OCI-LY7 (cell line): Measurements from ENCODE around the gene P3H2. TPM values are rescaled to one million over a fixed set of nuclear protein-coding genes. Genes with fewer than 3 reads are reported as not detected.

Source experiments
- BruUV-seq: library from RNA; stranded (reverse); fragments of 400-500 nt; replicated peaks from 2 replicates; lab custom pipeline; 2021; lab: Mats Ljungman, UMichigan
- CTCF ChIA-PET: fragments of 300-600 bp; sonication (Branson Sonifier 250); formaldehyde crosslinking; loops from one replicate; lab custom pipeline; 2022; ENCODE audit warnings: antibody characterized with exemption; ENCODE audit not compliant: unreplicated experiment; lab: Charles Lee
- POLR2A ChIA-PET: fragments of 300-600 bp; sonication (Branson Sonifier 250); formaldehyde crosslinking; loops from one replicate; lab custom pipeline; 2022; ENCODE audit warnings: antibody characterized with exemption; lab: Charles Lee
- DNase-seq: peaks from one replicate; pipeline ENCODE4 v3.0.0-alpha.2; 2015; ENCODE audit warnings: low spot score
- H2AFZ ChIP-seq: fragments of 200-600 bp; sonication (generic), shearing (Covaris generic); 2 replicates; pipeline ENCODE4 v1.6.1; 2014; ENCODE audit warnings: mild to moderate bottlenecking, antibody characterized with exemption, low read length, moderate library complexity
- H3K27ac ChIP-seq: fragments of 200-600 bp; sonication (generic); 2 replicates; pipeline ENCODE4 v1.5.1; 2014; ENCODE audit warnings: mixed run types, low read depth, mild to moderate bottlenecking, moderate library complexity, low read length, inconsistent platforms; ENCODE audit not compliant: poor library complexity, severe bottlenecking
- H3K36me3 ChIP-seq: fragments of 200-600 bp; sonication (generic); 2 replicates; pipeline ENCODE4 v1.6.1; 2014; ENCODE audit warnings: mild to moderate bottlenecking, antibody characterized with exemption, low read length, moderate library complexity, mixed read lengths; ENCODE audit not compliant: insufficient read depth
- H3K4me1 ChIP-seq: fragments of 200-600 bp; sonication (generic); 2 replicates; pipeline ENCODE4 v1.5.1; 2014; ENCODE audit warnings: mild to moderate bottlenecking, low read length; ENCODE audit not compliant: insufficient read depth, poor library complexity, severe bottlenecking
- H3K4me2 ChIP-seq: fragments of 200-600 bp; sonication (generic); 2 replicates; pipeline ENCODE4 v1.6.1; 2014; ENCODE audit warnings: mild to moderate bottlenecking, low read length
- H3K4me3 ChIP-seq: fragments of 200-600 bp; sonication (generic); 2 replicates; pipeline ENCODE4 v1.5.1; 2014; ENCODE audit warnings: mild to moderate bottlenecking, low read depth, low read length; ENCODE audit not compliant: poor library complexity, severe bottlenecking
- H3K79me2 ChIP-seq: fragments of 200-600 bp; sonication (generic); 2 replicates; pipeline ENCODE4 v1.6.1; 2016; ENCODE audit warnings: low read depth, mild to moderate bottlenecking, low read length, moderate library complexity, mixed read lengths; ENCODE audit not compliant: insufficient read depth
- H3K9me2 ChIP-seq: fragments of 200-600 bp; sonication (generic); 2 replicates; pipeline ENCODE4 v1.6.1; 2016; ENCODE audit warnings: mild to moderate bottlenecking, low read length, mixed read lengths; ENCODE audit not compliant: insufficient read depth
- H3K9me3 ChIP-seq: fragments of 200-600 bp; sonication (generic); 2 replicates; pipeline ENCODE4 v1.6.1; 2014; ENCODE audit warnings: mild to moderate bottlenecking, mixed run types, low read length, mixed read lengths
- H4K20me1 ChIP-seq: fragments of 200-600 bp; sonication (generic); 2 replicates; pipeline ENCODE4 v1.6.1; 2014; ENCODE audit warnings: mild to moderate bottlenecking, antibody characterized with exemption, low read length, moderate library complexity, mixed read lengths; ENCODE audit not compliant: insufficient read depth
- CTCF ChIP-seq: fragments of 200-600 bp; sonication (generic); conservative IDR thresholded peaks from 2 replicates; pipeline ENCODE4 v1.5.1; 2014; ENCODE audit warnings: mild to moderate bottlenecking, antibody characterized with exemption, low read length, moderate library complexity, mixed read lengths
- EZH2phosphoT487 ChIP-seq: fragments of 200-600 bp; sonication (generic); IDR thresholded peaks from 2 replicates; pipeline ENCODE4 v1.6.1; 2018; ENCODE audit warnings: low read depth, borderline replicate concordance, mild to moderate bottlenecking, mixed run types, antibody characterized with exemption, low read length, moderate library complexity, mixed read lengths
- intact Hi-C: fragments of 100-400 bp; cut with micrococcal nuclease; formaldehyde crosslinking; loops from one replicate; pipeline ENCODE4 v1.10.0; 2022; ENCODE audit not compliant: unreplicated experiment
- total RNA-seq, 2 experiments: library from RNA; depleted of rRNA in 1 of 2; stranded (reverse); fragments of >200 nt in 1 of 2; shearing (Covaris generic) in 1 of 2; gene quantifications; 2 replicates each; pipeline ENCODE4 v1.2.3, GENCODE V29; 2014 to 2022

The P3H2 gene
- total RNA-seq, 2 experiments from 2014 or later, result not detected

DNA sequence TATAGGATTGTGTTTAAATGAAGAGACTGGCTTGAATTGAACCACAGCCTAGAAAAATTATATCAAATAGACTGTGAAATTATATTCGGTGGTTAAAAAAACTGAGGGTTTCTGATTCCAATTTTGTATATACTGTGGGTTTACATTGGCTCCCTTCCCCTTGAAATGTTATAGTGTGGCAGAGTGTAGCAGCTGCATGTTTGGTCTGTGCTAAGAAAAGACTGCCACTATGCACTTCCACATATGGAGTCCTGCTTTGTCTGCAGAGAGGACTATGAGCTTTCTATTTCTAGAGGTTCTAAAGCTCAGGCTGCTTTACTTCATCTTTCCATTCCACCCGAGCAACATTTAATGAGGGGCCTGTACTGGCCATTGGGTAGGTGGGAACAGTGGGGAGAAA lies 112.3 kb downstream of the P3H2 start:
- Histone ChIP-seq H3K4me2 (no peak overlapping the region), H4K20me1 (no peaks in the 10 kb centered on the region), H3K27ac (no peak overlapping the region), H3K36me3 (no peaks in the 10 kb centered on the region), H3K9me3 (no peaks in the 10 kb centered on the region), H3K4me1 (no peaks in the 10 kb centered on the region), H3K79me2 (no peaks in the 10 kb centered on the region), H3K4me3 (no peak overlapping the region), H2AFZ (no peak overlapping the region), H3K9me2 (no peaks in the 10 kb centered on the region)
- intact Hi-C loops, result no loop called here
- CTCF ChIA-PET, result no interaction called here
- BruUV-seq, result no TSS peak
- no peak for DNase-seq
- POLR2A ChIA-PET, result no interaction called here
- TF ChIP-seq EZH2phosphoT487, result no peak
- no peak for TF ChIP-seq CTCF

GRCh38 chr3:190005343-190006113 lies 115.2 kb downstream of the P3H2 start:
- Histone ChIP-seq H3K9me2 (no peaks in the 10 kb centered on the region), H4K20me1 (no peaks in the 10 kb centered on the region), H3K79me2 (no peaks in the 10 kb centered on the region), H3K9me3 (no peaks in the 10 kb centered on the region), H2AFZ (no peak overlapping the region), H3K4me2 (no peak overlapping the region), H3K4me3 (no peak overlapping the region), H3K4me1 (no peaks in the 10 kb centered on the region), H3K36me3 (no peaks in the 10 kb centered on the region), H3K27ac (no peak overlapping the region)
- DNase-seq, result no peak
- no TSS peak for BruUV-seq
- ChIA-PET CTCF (no interaction called here), POLR2A (interaction anchor here (0.6 kb wide), 1 partner anchor 285 kb away, joined by 3 read pairs; no protein-coding TSS in a partner anchor)
- TF ChIP-seq CTCF (no peak), EZH2phosphoT487 (no peak)
- intact Hi-C loops, result no loop called here

DNA sequence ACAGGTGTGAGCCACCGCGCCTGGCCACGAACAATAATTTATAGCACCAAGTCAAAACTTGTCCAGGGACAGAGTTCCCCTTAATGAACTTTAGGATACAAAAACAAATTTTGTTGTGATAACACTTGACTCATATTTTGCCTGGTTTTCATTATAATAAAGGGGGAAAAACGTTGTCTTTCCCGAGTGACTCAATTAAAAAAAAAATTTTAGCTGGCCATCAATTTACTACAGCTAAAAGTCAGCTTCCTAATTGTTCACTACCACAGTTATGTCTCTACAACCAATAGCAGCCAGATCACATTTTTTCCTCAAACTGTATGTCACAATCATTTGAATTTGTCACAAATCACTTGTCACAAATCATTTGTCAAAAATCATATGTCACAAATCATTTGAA lies 116.0 kb downstream of the P3H2 start:
- ChIA-PET CTCF (no interaction called here), POLR2A (no interaction called here)
- H3K4me1 ChIP-seq, result no peaks in the 10 kb centered on the region
- no peak overlapping the region for H2AFZ ChIP-seq
- no peaks in the 10 kb centered on the region for H3K79me2 ChIP-seq
- DNase-seq, result no peak
- H3K36me3 ChIP-seq, result no peaks in the 10 kb centered on the region
- no peaks in the 10 kb centered on the region for H3K9me3 ChIP-seq
- H3K27ac ChIP-seq, result no peak overlapping the region
- H3K4me2 ChIP-seq, result no peak overlapping the region
- no peaks in the 10 kb centered on the region for H4K20me1 ChIP-seq
- no TSS peak for BruUV-seq
- H3K9me2 ChIP-seq, result no peaks in the 10 kb centered on the region
- TF ChIP-seq EZH2phosphoT487 (no peak), CTCF (no peak)
- H3K4me3 ChIP-seq, result no peak overlapping the region
- intact Hi-C loops, result no loop called here
